SKM-1 treated with dmso at 0.1 percent for 144 hours (cell line): ENCODE measurements around the gene BACE1.
"Not testable (repeated sequence)": the region's sequence is repeated elsewhere in the genome, so short reads cannot be mapped to it uniquely, and the experiment has no call there.

Experiments used
- DNase-seq: peaks from one replicate; lab custom pipeline; 2025; ENCODE audit not compliant: unreplicated experiment; lab: John Stamatoyannopoulos, UW

Gene BACE1

DNA sequence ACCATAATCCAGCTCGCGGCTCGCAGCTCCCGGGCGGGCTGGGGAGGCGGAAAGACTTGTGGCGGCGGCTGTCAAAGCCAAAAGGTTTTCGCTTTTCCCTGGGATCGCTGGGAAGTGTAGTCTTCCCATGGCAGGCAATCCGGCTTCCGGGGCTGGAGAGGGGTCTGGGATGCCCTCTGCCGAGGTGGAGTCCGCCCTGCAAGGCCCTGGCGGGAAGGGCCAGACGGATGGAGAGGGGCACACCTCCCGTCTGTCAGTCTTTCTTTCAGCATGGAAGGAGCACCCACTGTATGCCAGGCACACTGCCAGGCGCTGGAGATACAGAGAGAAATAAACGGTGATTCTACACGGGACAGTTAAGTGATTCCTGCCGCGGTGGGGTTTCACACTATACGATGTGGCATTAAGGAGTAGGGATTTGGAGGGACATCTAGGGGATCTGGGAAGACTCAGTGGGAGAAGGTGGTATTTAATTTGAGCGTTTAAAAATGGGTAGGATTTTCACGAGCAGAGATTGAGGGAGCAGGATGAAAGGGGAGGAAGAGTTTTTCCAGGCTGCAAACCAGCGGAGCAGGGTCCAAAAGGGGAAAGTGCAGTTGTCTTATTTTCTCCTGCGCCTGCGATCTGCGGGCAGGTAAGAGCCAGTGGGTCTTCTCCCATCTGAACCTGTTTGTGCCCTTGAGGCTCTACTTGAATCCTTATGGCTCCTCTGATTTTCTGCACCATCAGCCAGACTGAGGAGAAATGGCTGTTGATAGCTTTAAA is at the start of gene BACE1:
Gene BACE1 (minus strand): TSS at position 60 of the 765 bp plus-strand sequence. CDS start 461 bp downstream, outside the sequence.
- peak; percentile 41 for DNase-seq

GRCh38 chr11:117361432-117361831 is 45.4 kb upstream of the BACE1 start:
- no peak for DNase-seq

- DNase-seq = no peak
These were observed 40.3 kb upstream of the BACE1 start for GRCh38 chr11:117356126-117356890.

GRCh38 chr11:117354550-117354949 is 38.5 kb upstream of the BACE1 start:
- DNase-seq = no peak

DNA sequence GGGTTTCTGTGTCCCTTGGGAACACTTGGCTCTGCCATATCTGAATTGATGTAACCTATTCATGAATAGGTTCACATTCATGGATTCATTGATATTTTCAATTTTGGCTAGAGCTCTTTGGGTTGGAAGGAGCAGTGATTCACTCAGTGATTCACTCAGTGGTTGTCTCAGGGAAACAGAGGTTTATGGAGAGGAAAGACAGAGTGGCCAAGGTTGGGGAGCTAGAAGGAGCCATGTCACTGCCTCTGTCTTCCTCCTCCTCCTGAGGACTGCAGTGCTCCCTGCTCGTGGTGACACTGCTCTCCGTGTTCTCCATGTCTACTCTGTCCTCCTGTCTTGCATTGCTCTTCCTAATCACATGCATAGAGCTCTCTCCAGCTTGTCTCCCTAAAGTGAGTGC is 29.0 kb upstream of the BACE1 start:
- no peak for DNase-seq

GRCh38 chr11:117337076-117337475 is 21.0 kb upstream of the BACE1 start:
- DNase-seq = no peak

GRCh38 chr11:117335399-117335798 is 19.3 kb upstream of the BACE1 start:
- no peak for DNase-seq

- DNase-seq = no peak
These were observed 18.8 kb upstream of the BACE1 start for GRCh38 chr11:117334896-117335295.

DNA sequence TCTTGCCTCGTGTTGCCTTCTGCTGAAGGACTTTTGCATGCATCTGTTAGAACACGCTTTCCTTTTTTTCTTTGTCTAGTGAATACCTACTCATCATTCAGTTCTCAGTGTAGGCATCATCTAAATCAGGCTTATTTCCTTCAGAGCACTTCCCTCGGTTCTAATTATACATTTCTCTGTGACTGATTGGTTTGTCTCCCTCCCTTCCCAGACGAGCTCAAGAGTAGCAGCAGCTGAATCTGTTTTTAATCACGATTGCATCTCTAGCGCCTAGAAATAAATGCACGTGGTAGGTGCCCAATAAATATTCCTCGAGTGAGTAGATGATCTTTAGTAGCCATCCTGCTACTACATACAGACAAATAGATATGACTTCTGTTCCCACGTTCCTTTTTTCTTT is 17.9 kb upstream of the BACE1 start:
- DNase-seq = no peak

GRCh38 chr11:117332843-117333242 is 16.8 kb upstream of the BACE1 start:
- no peak for DNase-seq

GRCh38 chr11:117328375-117329010 is 12.4 kb upstream of the BACE1 start:
- no peak for DNase-seq

DNA sequence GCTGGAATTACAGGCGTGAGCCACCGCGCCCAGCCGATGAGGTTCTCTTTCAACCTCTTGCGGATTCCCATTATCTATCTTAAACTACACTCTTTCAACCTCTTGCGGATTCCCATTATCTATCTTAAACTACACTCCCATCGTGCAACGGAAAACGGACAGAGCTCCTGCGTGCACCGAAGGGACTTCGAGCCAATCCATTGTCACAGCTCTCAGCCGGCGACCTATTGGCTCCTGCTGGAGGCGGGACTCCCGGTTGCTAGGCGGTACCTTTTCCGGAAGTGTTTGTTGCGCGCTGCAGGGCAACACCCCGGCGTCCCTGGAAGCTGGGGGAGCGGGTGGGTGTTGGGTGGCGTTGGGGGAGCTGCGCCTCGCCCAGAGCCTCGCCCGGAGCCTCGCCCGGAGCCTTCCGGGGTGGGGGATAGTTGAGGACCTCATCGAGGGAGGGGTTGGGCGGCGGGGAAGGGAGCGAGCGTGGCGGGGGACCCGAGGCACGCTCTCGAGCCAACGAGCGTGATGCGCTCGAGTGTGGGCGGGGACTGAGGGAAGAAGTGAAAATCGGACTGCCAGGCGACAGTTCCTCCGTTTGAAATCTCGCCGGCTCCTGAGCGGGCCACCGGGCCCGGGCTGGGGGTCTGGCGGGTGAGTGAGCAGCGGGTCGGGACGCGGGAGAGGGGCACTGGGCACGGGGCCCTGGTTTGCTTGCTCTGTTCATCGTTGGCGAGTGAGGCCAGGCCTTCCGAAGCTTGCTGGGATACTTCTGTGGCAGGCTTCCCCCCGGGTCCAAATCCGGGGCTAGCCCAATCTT is 11.7 kb upstream of the BACE1 start, which contains the start of gene CEP164:
Gene CEP164 (plus strand): TSS at position 288 of the 808 bp plus-strand sequence. CDS start 10,733 bp downstream, outside the sequence.
- DNase-seq = peak; percentile 94

DNA sequence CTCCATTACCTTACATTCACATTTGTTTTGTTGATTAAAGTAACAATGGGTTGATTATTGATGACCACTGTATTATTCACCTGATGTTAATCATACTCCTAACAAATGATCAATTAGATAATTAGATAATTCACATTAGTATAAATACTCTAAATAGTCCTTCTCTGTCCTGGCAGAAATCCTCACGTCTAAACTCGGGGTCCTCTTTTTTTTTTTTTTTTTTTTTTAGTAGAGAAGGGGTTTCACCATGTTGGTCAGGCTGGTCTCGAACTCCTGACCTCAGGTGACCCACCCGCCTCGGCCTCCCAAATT is 11.2 kb upstream of the BACE1 start:
- DNase-seq = not testable (repeated sequence)

GRCh38 chr11:117319214-117319840 is 3.3 kb upstream of the BACE1 start:
- DNase-seq = no peak

DNA sequence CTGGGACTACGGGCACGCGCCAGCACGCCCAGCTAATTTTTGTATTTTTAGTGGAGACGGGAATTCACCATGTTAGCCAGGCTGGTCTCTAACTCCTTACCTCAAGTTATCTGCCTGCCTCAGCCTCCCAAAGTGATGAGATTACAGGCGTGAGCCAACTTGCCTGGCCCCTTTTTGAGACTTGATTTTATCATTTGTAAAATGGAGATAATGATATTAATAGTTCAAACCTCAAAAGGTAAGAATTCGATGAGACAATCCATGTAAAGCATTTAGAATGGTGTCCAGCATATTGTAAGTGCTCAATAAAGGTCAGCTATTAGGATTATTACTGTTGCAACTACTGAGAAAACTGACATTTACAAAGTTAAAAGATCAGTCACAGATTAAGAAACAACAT is 2.7 kb upstream of the BACE1 start:
- DNase-seq = no peak

DNA sequence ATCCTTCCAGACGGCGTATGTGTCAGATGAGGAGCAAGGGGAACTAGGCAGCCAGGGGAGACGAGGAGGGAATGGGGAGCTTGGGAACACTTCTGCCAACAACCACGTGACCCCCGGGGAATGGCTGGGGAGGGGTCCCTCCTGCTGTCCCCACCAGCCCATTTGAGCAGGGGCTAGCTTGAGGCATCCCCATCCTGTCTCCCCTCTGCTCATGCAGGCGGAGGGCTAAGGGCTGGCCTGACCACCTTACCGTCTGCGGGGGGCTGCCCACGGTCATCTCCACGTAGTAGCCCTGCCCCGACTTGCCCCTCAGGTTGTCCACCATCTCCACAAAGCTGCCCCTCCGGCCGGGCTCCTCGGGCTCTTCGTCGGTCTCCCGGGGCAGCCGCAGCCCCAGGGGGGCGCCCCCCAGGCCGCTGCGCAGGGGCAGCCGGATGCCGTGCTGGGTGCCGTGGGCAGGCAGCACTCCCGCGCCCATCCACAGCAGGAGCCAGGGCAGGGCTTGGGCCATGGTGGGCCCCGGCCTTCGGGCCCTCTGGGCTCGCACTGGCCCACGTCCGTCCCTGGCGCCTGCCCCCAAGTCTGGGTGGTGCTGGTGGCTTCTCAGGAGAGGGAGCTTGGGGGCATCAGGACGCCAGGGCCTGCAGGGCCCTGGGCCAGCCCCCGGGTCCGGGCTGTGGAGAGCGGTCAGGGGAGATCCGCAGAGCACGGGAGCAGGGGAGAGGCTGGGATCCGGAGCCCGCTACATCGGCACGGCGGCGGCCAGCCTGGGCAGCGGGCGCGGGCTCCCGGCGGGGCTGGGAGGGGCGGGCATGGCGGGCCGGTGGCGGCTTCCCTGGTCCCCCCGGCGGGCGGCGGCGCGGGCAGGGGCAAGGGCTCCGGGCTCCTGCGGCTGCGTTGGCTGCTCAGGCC is 515 bp downstream of the BACE1 start:
- DNase-seq = no peak

DNA sequence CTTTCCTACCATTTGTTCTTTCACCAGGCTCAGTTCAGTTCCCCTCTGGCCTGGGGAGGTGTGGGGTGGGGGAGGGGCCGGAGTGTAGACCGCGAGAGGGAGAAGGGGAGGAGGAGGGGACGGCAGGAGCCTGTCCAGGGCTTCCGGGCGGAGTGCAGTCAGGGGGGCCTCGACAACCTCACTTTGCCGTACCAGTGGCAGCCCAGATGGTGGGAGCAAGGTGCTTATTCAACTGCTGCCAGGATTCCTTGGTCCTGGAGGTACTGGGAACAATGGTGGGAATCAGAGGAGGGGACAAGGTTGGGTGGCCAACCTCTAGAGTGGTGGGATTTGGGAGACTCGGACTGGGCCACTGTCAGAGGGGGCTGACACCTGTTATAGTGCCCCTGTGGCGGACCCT is 1.2 kb downstream of the BACE1 start:
- DNase-seq = peak; percentile 25

DNA sequence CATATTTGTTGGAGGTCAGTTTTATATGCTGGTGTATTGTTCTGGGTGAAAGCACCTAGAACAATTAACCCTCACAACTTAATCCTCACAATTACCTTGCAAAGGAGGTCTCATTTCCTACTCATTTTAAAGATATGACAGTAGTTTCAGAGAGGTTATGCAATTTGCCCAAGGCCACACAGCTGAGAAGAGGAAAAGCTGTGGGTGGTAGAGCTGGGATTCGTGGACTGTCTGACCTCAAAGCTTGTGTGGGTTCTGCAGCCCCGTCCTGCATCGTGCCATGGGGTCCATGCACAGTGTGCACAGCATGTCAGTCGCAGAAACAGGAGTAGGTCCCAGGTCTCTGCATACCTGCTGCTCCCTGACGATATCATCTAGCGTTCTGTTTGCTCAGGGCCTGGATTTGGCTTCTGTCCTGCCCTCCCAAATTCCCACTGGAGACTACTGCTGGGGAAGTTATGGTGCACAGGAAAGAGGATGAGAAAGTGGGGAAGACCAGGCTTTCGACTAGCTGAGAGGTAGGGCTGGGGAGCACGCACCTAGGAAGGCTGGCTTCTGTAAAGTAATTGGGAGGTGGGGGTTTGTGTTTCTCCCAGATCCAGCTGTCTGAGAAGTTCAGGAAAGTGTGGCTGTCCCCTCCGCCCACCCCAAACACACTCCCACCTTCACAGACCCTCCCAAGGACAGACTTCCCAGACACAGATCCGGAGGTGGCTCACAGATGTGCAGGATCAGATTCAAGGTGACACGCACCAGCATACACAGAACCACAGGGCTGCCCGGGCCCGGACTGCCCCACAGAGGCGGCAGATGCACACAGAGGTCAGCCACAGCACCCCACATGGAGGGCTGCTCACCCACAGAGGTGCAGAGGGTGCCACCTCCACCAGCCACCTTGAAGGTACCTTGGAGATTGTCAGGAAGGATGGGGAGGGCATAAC is 2.0 kb downstream of the BACE1 start:
- DNase-seq = no peak
